ENCODE results near the gene PCDH15. TPM values are rescaled to one million over a fixed set of nuclear protein-coding genes. Genes with fewer than 3 reads are reported as not detected.

PCDH15 gene
- total and polyA plus RNA-seq, 2 of the 13 experiments (the other 11 are each of a cell fraction or from before 2014, with no cell fraction given): not detected

DNA sequence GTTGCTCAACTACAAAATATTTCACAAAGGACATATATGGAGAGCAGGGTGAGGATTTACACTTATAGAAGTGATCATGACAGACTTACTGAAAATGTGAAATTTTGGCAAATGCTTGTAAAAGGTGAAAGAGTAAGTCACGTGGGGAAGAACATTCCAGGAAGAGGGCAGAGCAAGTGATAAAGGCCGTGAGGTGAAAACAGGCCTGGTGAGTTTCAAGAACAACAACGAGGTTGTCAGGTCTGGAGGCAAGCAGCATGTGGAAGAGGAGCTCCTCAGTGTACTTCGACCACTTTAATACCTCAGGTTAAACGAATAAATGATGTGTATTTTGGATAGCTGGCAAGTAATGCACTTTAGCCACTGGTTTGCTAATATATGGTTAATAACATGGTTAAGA is 706.7 kb downstream of the PCDH15 start (continued):
- TF ChIP-seq, protein P1, sequence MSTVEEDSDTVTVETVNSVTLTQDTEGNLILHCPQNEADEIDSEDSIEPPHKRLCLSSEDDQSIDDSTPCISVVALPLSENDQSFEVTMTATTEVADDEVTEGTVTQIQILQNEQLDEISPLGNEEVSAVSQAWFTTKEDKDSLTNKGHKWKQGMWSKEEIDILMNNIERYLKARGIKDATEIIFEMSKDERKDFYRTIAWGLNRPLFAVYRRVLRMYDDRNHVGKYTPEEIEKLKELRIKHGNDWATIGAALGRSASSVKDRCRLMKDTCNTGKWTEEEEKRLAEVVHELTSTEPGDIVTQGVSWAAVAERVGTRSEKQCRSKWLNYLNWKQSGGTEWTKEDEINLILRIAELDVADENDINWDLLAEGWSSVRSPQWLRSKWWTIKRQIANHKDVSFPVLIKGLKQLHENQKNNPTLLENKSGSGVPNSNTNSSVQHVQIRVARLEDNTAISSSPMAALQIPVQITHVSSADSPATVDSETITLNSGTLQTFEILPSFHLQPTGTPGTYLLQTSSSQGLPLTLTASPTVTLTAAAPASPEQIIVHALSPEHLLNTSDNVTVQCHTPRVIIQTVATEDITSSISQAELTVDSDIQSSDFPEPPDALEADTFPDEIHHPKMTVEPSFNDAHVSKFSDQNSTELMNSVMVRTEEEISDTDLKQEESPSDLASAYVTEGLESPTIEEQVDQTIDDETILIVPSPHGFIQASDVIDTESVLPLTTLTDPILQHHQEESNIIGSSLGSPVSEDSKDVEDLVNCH (CRISPR knock-in tag; IDR thresholded peaks at IDR 0.05): no peak
- TF ChIP-seq ZNF740 (CRISPR knock-in tag; IDR thresholded peaks at IDR 0.05): no peak
- TF ChIP-seq TGIF2 (CRISPR knock-in tag; IDR thresholded peaks at IDR 0.05): no peak
- no peak for TF ChIP-seq SYNCRIP (IDR thresholded peaks at IDR 0.05; ENCODE audit: insufficient read depth, low read depth, low read length)
- TF ChIP-seq FOXK1 (CRISPR knock-in tag; IDR thresholded peaks at IDR 0.05; ENCODE audit: borderline replicate concordance, low read depth): no peak
- no peak for TF ChIP-seq ZNF878 (CRISPR knock-in tag; IDR thresholded peaks at IDR 0.05)

DNA sequence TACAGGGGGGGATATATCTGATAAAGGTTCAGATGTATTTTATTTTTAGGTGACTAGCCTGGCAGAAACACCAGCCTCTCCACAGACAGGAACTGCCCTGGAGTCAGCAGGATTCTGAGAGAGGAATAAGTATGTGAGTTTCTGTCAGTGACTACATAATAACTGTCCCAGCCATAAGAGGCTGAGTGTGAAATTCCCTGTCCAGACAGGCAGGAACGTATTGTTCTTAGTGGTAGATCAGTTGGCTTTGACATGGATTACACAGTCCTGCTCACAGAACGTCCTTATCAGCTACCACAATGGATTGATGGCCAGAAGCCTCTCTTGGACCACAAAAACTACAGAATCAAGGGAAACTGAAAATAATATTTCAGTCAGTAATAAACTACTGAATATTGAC is 709.8 kb downstream of the PCDH15 start:
- Histone ChIP-seq H3K9ac (ENCODE audit: insufficient read depth, low read depth, low read length) (no peak overlapping the region), H3K9me3 (ENCODE audit: low read length) (no peaks in the 10 kb centered on the region), H3K79me2 (ENCODE audit: insufficient read depth, low read length) (no peaks in the 10 kb centered on the region), H3K4me3 (replicated peaks in 1 of 3; ENCODE audit: insufficient read depth in 1 of 3, low read depth in 2 of 3, low read length in 3 of 3) (no peak overlapping the region), H3K4me2 (ENCODE audit: low read depth, low read length) (no peak overlapping the region), H4K20me1 (ENCODE audit: insufficient read depth, low read length) (no peaks in the 10 kb centered on the region), H3K4me1 (ENCODE audit: insufficient read depth, low read length) (no peaks in the 10 kb centered on the region), H3K27ac (ENCODE audit: extremely low read length, insufficient read depth, low read length) (no peak overlapping the region), H2AFZ (ENCODE audit: low read length) (no peak overlapping the region), H3K36me3 (replicated peaks in 1 of 2; ENCODE audit: control insufficient read depth in 1 of 2, insufficient read depth in 2 of 2, low read length in 2 of 2) (no peaks in the 10 kb centered on the region), H3K27me3 (ENCODE audit: control insufficient read depth in 1 of 2, insufficient read depth in 2 of 2, low read length in 2 of 2) (no peaks in the 10 kb centered on the region)
- ChIA-PET CTCF (ENCODE audit: low intra/inter-chr PET ratio, low total read pairs) (no interaction called here), POLR2A (no interaction called here)
- no peak for ATAC-seq
- FAIRE-seq: no peak
- WGBS (ENCODE audit: low lambda C conversion rate): 4% methylated on average over 2 of the region's 2 CpGs
- intact Hi-C loops (cut with micrococcal nuclease; ENCODE audit: unreplicated experiment): no loop called here
- no TSS peak for BruUV-seq (replicated peaks)
- in situ Hi-C loops (cut with HindIII; ENCODE audit: extremely low pct_ligation_motif_present, low pct_unique_long_range_greater_than_20kb): no loop called here
- no peak for DNase-seq (ENCODE audit: low spot score)
- TF ChIP-seq ZNF670 (CRISPR knock-in tag; IDR thresholded peaks at IDR 0.05; ENCODE audit: borderline replicate concordance) (no peak), SP1 (IDR thresholded peaks at IDR 0.05) (no peak), SP1 (CRISPR knock-in tag; IDR thresholded peaks at IDR 0.05) (no peak), IKZF1 (IDR thresholded peaks at IDR 0.05) (no peak), CBX1 (IDR thresholded peaks at IDR 0.05; ENCODE audit: low read depth) (no peak), WIZ (CRISPR knock-in tag; IDR thresholded peaks at IDR 0.05) (no peak), RAD51 (IDR thresholded peaks at IDR 0.05; ENCODE audit: borderline replicate concordance) (no peak), ZNF713 (CRISPR knock-in tag; IDR thresholded peaks at IDR 0.05) (no peak), RXRA (CRISPR knock-in tag; IDR thresholded peaks at IDR 0.05) (no peak), KAT2B (IDR thresholded peaks at IDR 0.05; ENCODE audit: borderline replicate concordance, low read depth, low read length) (no peak), ZNF773 (CRISPR knock-in tag; IDR thresholded peaks at IDR 0.05; ENCODE audit: borderline replicate concordance) (no peak), CBX5 (CRISPR knock-in tag; IDR thresholded peaks at IDR 0.05; ENCODE audit: borderline replicate concordance) (no peak), ZNF878 (CRISPR knock-in tag; IDR thresholded peaks at IDR 0.05) (no peak)
- TF ChIP-seq, protein P2, sequence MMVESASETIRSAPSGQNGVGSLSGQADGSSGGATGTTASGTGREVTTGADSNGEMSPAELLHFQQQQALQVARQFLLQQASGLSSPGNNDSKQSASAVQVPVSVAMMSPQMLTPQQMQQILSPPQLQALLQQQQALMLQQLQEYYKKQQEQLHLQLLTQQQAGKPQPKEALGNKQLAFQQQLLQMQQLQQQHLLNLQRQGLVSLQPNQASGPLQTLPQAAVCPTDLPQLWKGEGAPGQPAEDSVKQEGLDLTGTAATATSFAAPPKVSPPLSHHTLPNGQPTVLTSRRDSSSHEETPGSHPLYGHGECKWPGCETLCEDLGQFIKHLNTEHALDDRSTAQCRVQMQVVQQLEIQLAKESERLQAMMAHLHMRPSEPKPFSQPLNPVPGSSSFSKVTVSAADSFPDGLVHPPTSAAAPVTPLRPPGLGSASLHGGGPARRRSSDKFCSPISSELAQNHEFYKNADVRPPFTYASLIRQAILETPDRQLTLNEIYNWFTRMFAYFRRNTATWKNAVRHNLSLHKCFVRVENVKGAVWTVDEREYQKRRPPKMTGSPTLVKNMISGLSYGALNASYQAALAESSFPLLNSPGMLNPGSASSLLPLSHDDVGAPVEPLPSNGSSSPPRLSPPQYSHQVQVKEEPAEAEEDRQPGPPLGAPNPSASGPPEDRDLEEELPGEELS (CRISPR knock-in tag; IDR thresholded peaks at IDR 0.05): no peak
- TF ChIP-seq, protein P3, sequence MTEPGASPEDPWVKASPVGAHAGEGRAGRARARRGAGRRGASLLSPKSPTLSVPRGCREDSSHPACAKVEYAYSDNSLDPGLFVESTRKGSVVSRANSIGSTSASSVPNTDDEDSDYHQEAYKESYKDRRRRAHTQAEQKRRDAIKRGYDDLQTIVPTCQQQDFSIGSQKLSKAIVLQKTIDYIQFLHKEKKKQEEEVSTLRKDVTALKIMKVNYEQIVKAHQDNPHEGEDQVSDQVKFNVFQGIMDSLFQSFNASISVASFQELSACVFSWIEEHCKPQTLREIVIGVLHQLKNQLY (CRISPR knock-in tag; IDR thresholded peaks at IDR 0.05): no peak

Data from HepG2 (cell line).